ENCODE results near the gene VAC14. TPM values are rescaled to one million over a fixed set of nuclear protein-coding genes. Genes with fewer than 3 reads are reported as not detected.

Gene VAC14
- total and polyA plus RNA-seq, 3 experiments from 2014 or later = 43.4 to 50.3 (median 45.9) TPM

- no peak overlapping the region for H3K27ac Mint-ChIP-seq
- Histone ChIP-seq H3K4me1 (ENCODE audit: insufficient read depth, low read length) (no peaks in the 10 kb centered on the region), H3K4me3 (ENCODE audit: low read length) (no peak overlapping the region), H3K9me3 (ENCODE audit: low read length) (no peaks in the 10 kb centered on the region), H3K36me3 (ENCODE audit: insufficient read depth, low read length) (no peaks in the 10 kb centered on the region), H3K27ac (ENCODE audit: low read depth, low read length) (no peak overlapping the region), H3K27me3 (ENCODE audit: insufficient read depth, low read length, poor library complexity, severe bottlenecking) (no peaks in the 10 kb centered on the region)
- ChIA-PET POLR2A (no interaction called here), CTCF (no interaction called here)
- no peak overlapping the region for H3K4me3 Mint-ChIP-seq
- DNase-seq = no peak
- H3K4me1 Mint-ChIP-seq = no peaks in the 10 kb centered on the region
- H3K9me3 Mint-ChIP-seq = no peaks in the 10 kb centered on the region
- H3K27me3 Mint-ChIP-seq = no peaks in the 10 kb centered on the region
- peaks cover 0 to 38% (median 6%) of the 10 kb centered on the region in 3 donors for H3K36me3 Mint-ChIP-seq
Observed at GRCh38 chr16:70708366-70709246, 92.4 kb downstream of the VAC14 start.

DNA sequence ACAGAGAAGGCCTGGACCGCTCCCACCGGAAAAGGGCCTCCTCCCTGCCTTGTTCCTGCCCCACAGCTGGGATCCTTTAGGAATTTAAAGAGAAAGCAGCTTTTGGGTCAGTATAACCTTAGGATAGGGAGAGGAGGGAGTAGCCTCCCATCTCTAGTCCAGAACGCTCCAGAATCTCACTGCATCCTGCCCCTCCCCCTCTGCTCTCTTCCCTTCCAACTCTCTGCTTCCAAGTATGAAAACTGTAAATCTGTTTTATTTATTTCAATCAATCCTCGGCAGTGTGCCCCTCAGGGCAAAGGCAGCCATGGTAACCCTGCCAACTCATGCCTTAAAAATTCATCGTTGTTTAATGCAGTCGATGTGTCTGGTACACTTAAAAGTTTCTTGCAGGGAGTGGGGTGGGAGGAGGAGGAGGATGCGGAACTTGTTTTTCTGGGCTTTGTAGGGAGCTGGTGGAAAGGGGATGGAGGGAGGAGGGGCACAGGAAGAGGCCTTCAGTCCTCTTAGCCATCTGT, 94.0 kb downstream of the VAC14 start:
- no peaks in the 10 kb centered on the region for H3K36me3 ChIP-seq (ENCODE audit: insufficient read depth, low read length)
- H3K27ac Mint-ChIP-seq = peak overlapping the region in 1 of 8 donors; percentile 23
- no peak overlapping the region for H3K4me3 ChIP-seq (ENCODE audit: low read length)
- H3K9me3 ChIP-seq (ENCODE audit: low read length) = no peaks in the 10 kb centered on the region
- H3K27me3 Mint-ChIP-seq = no peaks in the 10 kb centered on the region
- no peaks in the 10 kb centered on the region for H3K27me3 ChIP-seq (ENCODE audit: insufficient read depth, low read length, poor library complexity, severe bottlenecking)
- H3K9me3 Mint-ChIP-seq = no peaks in the 10 kb centered on the region
- H3K4me3 Mint-ChIP-seq = no peak overlapping the region
- POLR2A ChIA-PET = no interaction called here
- H3K4me1 Mint-ChIP-seq = no peaks in the 10 kb centered on the region
- no peaks in the 10 kb centered on the region for H3K4me1 ChIP-seq (ENCODE audit: insufficient read depth, low read length)
- H3K36me3 Mint-ChIP-seq = peaks cover 0 to 31% (median 6%) of the 10 kb centered on the region in 3 donors
- DNase-seq = no peak
- CTCF ChIA-PET = no interaction called here
- H3K27ac ChIP-seq (ENCODE audit: low read depth, low read length) = no peak overlapping the region

DNA sequence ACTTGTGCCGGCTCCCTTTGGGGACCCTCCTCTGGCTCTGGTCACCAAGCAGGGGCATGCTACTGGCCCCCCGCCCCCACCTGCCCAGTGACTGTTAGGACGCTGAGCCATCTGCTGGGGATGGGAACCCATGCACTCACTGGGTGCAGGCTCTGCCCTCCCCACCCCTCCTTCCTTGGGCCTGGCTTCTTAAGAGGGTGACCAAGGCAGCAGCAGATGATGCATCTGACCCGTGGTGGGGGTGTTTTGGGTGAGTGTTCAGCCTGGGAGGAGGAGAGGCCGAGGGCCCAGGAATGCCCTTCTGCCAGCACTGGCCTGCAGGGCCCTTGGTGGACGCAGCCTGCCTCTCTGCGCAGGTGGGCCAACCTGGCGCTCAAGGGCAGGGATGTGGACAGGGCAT, 95.9 kb downstream of the VAC14 start:
- H3K4me3 ChIP-seq (ENCODE audit: low read length) = no peak overlapping the region

GRCh38 chr16:70704586-70704985, 96.4 kb downstream of the VAC14 start:
- H3K4me1 Mint-ChIP-seq = no peaks in the 10 kb centered on the region
- Histone ChIP-seq H3K4me1 (ENCODE audit: insufficient read depth, low read length) (no peaks in the 10 kb centered on the region), H3K27ac (ENCODE audit: low read depth, low read length) (no peak overlapping the region), H3K9me3 (ENCODE audit: low read length) (no peaks in the 10 kb centered on the region), H3K27me3 (ENCODE audit: insufficient read depth, low read length, poor library complexity, severe bottlenecking) (no peaks in the 10 kb centered on the region), H3K36me3 (ENCODE audit: insufficient read depth, low read length) (no peaks in the 10 kb centered on the region), H3K4me3 (ENCODE audit: low read length) (no peak overlapping the region)
- no peaks in the 10 kb centered on the region for H3K9me3 Mint-ChIP-seq
- CTCF ChIA-PET = no interaction called here
- peaks cover 0 to 28% (median 1%) of the 10 kb centered on the region in 3 donors for H3K36me3 Mint-ChIP-seq
- H3K27ac Mint-ChIP-seq = no peak overlapping the region
- POLR2A ChIA-PET = no interaction called here
- no peak overlapping the region for H3K4me3 Mint-ChIP-seq
- no peak for DNase-seq
- no peaks in the 10 kb centered on the region for H3K27me3 Mint-ChIP-seq

More for the DNA sequence above, 95.9 kb downstream of the VAC14 start:
- no peaks in the 10 kb centered on the region for H3K27me3 Mint-ChIP-seq
- Histone ChIP-seq H3K27ac (ENCODE audit: low read depth, low read length) (no peak overlapping the region), H3K36me3 (ENCODE audit: insufficient read depth, low read length) (no peaks in the 10 kb centered on the region), H3K4me1 (ENCODE audit: insufficient read depth, low read length) (no peaks in the 10 kb centered on the region), H3K27me3 (ENCODE audit: insufficient read depth, low read length, poor library complexity, severe bottlenecking) (no peaks in the 10 kb centered on the region), H3K9me3 (ENCODE audit: low read length) (no peaks in the 10 kb centered on the region)
- no peaks in the 10 kb centered on the region for H3K9me3 Mint-ChIP-seq
- H3K4me1 Mint-ChIP-seq = no peaks in the 10 kb centered on the region
- DNase-seq = no peak
- no peak overlapping the region for H3K27ac Mint-ChIP-seq
- ChIA-PET CTCF (no interaction called here), POLR2A (no interaction called here)
- H3K4me3 Mint-ChIP-seq = no peak overlapping the region
- H3K36me3 Mint-ChIP-seq = peaks cover 0 to 24% (median 1%) of the 10 kb centered on the region in 3 donors

DNA sequence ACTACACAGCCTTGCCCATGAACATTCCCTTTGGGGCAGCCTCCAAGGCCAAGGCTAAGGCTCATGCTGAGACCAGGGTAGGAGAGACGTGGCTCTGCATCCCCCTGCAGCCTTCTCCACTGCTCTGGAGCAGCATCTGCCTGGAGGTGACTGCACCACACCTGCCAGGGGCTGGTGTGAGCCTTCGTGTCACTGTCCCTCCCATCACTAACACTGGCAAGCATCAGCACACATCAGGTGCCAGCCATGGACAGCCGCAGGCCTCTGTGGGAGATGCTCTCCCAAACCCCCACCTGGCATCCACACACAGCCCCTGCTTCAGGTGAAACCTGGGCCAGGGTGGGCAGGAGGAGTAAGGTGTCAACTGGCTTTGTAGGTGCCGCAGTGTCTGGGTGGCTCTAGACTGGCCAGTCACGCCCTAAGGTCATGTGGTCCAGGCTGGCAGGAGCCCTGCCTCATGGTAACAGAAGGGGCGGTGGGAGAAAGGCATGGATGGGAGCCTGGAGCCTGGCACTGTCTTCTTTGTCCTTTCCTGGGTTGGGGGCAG, 97.0 kb downstream of the VAC14 start:
- Histone ChIP-seq H3K4me3 (ENCODE audit: low read length) (no peak overlapping the region), H3K9me3 (ENCODE audit: low read length) (no peaks in the 10 kb centered on the region), H3K36me3 (ENCODE audit: insufficient read depth, low read length) (no peaks in the 10 kb centered on the region), H3K27me3 (ENCODE audit: insufficient read depth, low read length, poor library complexity, severe bottlenecking) (no peaks in the 10 kb centered on the region), H3K4me1 (ENCODE audit: insufficient read depth, low read length) (no peaks in the 10 kb centered on the region), H3K27ac (ENCODE audit: low read depth, low read length) (no peak overlapping the region)
- no peak overlapping the region for H3K4me3 Mint-ChIP-seq
- H3K36me3 Mint-ChIP-seq = peaks cover 0 to 33% (median 1%) of the 10 kb centered on the region in 3 donors
- POLR2A ChIA-PET = no interaction called here
- H3K27ac Mint-ChIP-seq = peak overlapping the region in 2 of 8 donors; percentile 70 to 81
- DNase-seq = no peak
- peaks cover 0 to 4% (median 4%) of the 10 kb centered on the region in 3 donors for H3K4me1 Mint-ChIP-seq
- H3K27me3 Mint-ChIP-seq = no peaks in the 10 kb centered on the region
- CTCF ChIA-PET = interaction anchor here (1.0 kb wide), 1 partner anchor 26 kb away, joined by 3 read pairs; no protein-coding TSS in a partner anchor
- no peaks in the 10 kb centered on the region for H3K9me3 Mint-ChIP-seq

DNA sequence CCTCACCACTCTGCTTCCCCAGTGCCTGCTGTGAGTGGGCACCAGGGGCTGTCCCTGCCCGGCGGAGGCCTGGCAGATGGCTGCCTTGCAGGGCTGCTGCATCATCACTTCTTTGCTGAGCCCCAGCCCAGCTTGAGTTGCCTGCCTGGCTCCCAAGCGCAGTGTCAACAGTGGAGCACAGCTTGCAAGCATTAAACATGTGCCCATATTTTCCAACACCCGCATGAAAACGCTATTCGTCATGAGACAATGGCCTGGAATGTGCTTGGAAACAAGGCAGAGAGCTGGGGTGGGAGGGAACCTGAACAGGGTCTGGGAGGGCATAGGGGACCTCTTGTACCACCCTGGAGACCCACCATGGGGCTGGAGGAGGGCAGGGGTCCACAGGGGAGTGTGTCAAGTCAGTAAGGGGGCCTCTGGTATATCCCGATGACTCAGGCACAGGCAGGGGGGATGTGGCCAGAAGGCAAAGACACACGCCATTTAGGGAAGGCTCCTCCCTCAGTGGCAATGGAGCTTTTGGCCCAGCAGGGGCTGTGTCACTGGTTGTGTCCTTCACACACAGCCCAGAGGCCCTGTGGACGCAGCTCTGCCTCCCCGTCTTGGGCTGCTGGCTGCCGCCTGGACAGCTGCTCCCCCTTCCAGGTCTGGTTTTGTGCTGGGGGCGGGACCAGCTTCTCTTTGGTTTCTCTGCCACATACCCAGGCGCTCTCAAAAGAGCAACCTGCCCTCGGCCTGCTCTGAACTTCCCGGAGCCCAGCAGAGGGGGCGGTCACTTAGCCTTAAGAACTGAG, 97.7 kb downstream of the VAC14 start:
- H3K27me3 ChIP-seq (ENCODE audit: insufficient read depth, low read length, poor library complexity, severe bottlenecking) = no peaks in the 10 kb centered on the region
- no peak overlapping the region for H3K4me3 Mint-ChIP-seq
- H3K27ac ChIP-seq (ENCODE audit: low read depth, low read length) = no peak overlapping the region
- ChIA-PET POLR2A (no interaction called here), CTCF (interaction anchor here (1.0 kb wide), 1 partner anchor 27 kb away, joined by 3 read pairs; no protein-coding TSS in a partner anchor)
- H3K4me3 ChIP-seq (ENCODE audit: low read length) = no peak overlapping the region
- H3K4me1 ChIP-seq (ENCODE audit: insufficient read depth, low read length) = no peaks in the 10 kb centered on the region
- no peaks in the 10 kb centered on the region for H3K36me3 ChIP-seq (ENCODE audit: insufficient read depth, low read length)
- H3K4me1 Mint-ChIP-seq = peaks cover 0 to 5% (median 4%) of the 10 kb centered on the region in 3 donors
- H3K36me3 Mint-ChIP-seq = peaks cover 0 to 27% (median 1%) of the 10 kb centered on the region in 3 donors
- H3K27ac Mint-ChIP-seq = peak overlapping the region in 2 of 8 donors; percentile 40 to 81
- no peak for DNase-seq
- no peaks in the 10 kb centered on the region for H3K9me3 Mint-ChIP-seq
- H3K27me3 Mint-ChIP-seq = no peaks in the 10 kb centered on the region
- no peaks in the 10 kb centered on the region for H3K9me3 ChIP-seq (ENCODE audit: low read length)

- peaks cover 0 to 9% (median 7%) of the 10 kb centered on the region in 3 donors for H3K4me1 Mint-ChIP-seq
- H3K9me3 Mint-ChIP-seq = no peaks in the 10 kb centered on the region
- H3K27ac Mint-ChIP-seq = no peak overlapping the region
- H3K27me3 Mint-ChIP-seq = no peaks in the 10 kb centered on the region
- Histone ChIP-seq H3K27me3 (ENCODE audit: insufficient read depth, low read length, poor library complexity, severe bottlenecking) (no peaks in the 10 kb centered on the region), H3K9me3 (ENCODE audit: low read length) (no peaks in the 10 kb centered on the region), H3K4me1 (ENCODE audit: insufficient read depth, low read length) (peaks cover under 1% of the 10 kb centered on the region), H3K27ac (ENCODE audit: low read depth, low read length) (no peak overlapping the region), H3K36me3 (ENCODE audit: insufficient read depth, low read length) (no peaks in the 10 kb centered on the region), H3K4me3 (ENCODE audit: low read length) (no peak overlapping the region)
- DNase-seq = no peak
- no peak overlapping the region for H3K4me3 Mint-ChIP-seq
- H3K36me3 Mint-ChIP-seq = peaks cover 0 to 28% (median 1%) of the 10 kb centered on the region in 3 donors
- CTCF ChIA-PET = no interaction called here
- POLR2A ChIA-PET = no interaction called here
Observed at GRCh38 chr16:70702624-70703023, 98.3 kb downstream of the VAC14 start.
